ENCODE data around the gene EED.
A peak's percentile ranks its signal among the peaks of the same experiment; 100 is the strongest.

Gene EED

GRCh38 chr11:86218125-86219084, 26.1 kb upstream of the EED start:
- peak; percentile 99 for ATAC-seq
- TF ChIP-seq TSHZ2 (CRISPR knock-in tag; IDR thresholded peaks at IDR 0.05), result no peak

- TF ChIP-seq ZFP30 (CRISPR knock-in tag; IDR thresholded peaks at IDR 0.05), result no peak
- TF ChIP-seq TCF4 (CRISPR knock-in tag; IDR thresholded peaks at IDR 0.05; ENCODE audit: borderline replicate concordance), result no peak
- no peak for TF ChIP-seq SNAI2 (CRISPR knock-in tag; IDR thresholded peaks at IDR 0.05)
- no peak for TF ChIP-seq RARB (CRISPR knock-in tag; IDR thresholded peaks at IDR 0.05)
- TF ChIP-seq TOX (CRISPR knock-in tag; IDR thresholded peaks at IDR 0.05; ENCODE audit: borderline replicate concordance), result no peak
- no peak for TF ChIP-seq BACH2 (CRISPR knock-in tag; IDR thresholded peaks at IDR 0.05; ENCODE audit: borderline replicate concordance)
- no peak for TF ChIP-seq CSDC2 (CRISPR knock-in tag; IDR thresholded peaks at IDR 0.05)
- TF ChIP-seq ESRRG (CRISPR knock-in tag; IDR thresholded peaks at IDR 0.05), result no peak
- no peak for TF ChIP-seq ZC3H10 (CRISPR knock-in tag; IDR thresholded peaks at IDR 0.05)
- TF ChIP-seq ISL1 (CRISPR knock-in tag; IDR thresholded peaks at IDR 0.05), result no peak
- no peak for ATAC-seq
Observed at GRCh38 chr11:86219311-86220193, 25.0 kb upstream of the EED start.

- ATAC-seq, result no peak
- no peak for TF ChIP-seq PPARA (CRISPR knock-in tag; IDR thresholded peaks at IDR 0.05; ENCODE audit: borderline replicate concordance)
- no peak for TF ChIP-seq PATZ1 (CRISPR knock-in tag; IDR thresholded peaks at IDR 0.05; ENCODE audit: borderline replicate concordance)
- TF ChIP-seq CSRNP3 (CRISPR knock-in tag; IDR thresholded peaks at IDR 0.05), result no peak
- TF ChIP-seq TOX (CRISPR knock-in tag; IDR thresholded peaks at IDR 0.05; ENCODE audit: borderline replicate concordance), result no peak
- TF ChIP-seq ZNF565 (CRISPR knock-in tag; conservative IDR thresholded peaks at IDR 0.05; ENCODE audit: low read depth), result no peak
- no peak for TF ChIP-seq ZFP30 (CRISPR knock-in tag; IDR thresholded peaks at IDR 0.05)
- no peak for TF ChIP-seq GLIS3 (CRISPR knock-in tag; IDR thresholded peaks at IDR 0.05)
- TF ChIP-seq TCF4 (CRISPR knock-in tag; IDR thresholded peaks at IDR 0.05; ENCODE audit: borderline replicate concordance), result no peak
- no peak for TF ChIP-seq POU6F1 (CRISPR knock-in tag; IDR thresholded peaks at IDR 0.05; ENCODE audit: borderline replicate concordance, low read depth)
- no peak for TF ChIP-seq TSHZ2 (CRISPR knock-in tag; IDR thresholded peaks at IDR 0.05)
- no peak for TF ChIP-seq ZNF8 (CRISPR knock-in tag; IDR thresholded peaks at IDR 0.05)
- TF ChIP-seq CSDC2 (CRISPR knock-in tag; IDR thresholded peaks at IDR 0.05), result no peak
- TF ChIP-seq ZFP3 (CRISPR knock-in tag; IDR thresholded peaks at IDR 0.05), result no peak
- TF ChIP-seq ZNF70 (CRISPR knock-in tag; IDR thresholded peaks at IDR 0.05), result no peak
- TF ChIP-seq BACH2 (CRISPR knock-in tag; IDR thresholded peaks at IDR 0.05; ENCODE audit: borderline replicate concordance), result no peak
Observed at GRCh38 chr11:86220653-86221052, 23.9 kb upstream of the EED start.
